ENCODE results near the gene SPATA1. TPM values are rescaled to one million over a fixed set of nuclear protein-coding genes. Genes with fewer than 3 reads are reported as not detected.

The SPATA1 gene
- total RNA-seq, 1 donor from 2014 or later, result 1.1 TPM

GRCh38 chr1:84597011-84597410 lies 90.8 kb downstream of the SPATA1 start:
- no peak for DNase-seq

GRCh38 chr1:84598418-84598817 lies 92.2 kb downstream of the SPATA1 start:
- peak; percentile 48 for DNase-seq

- DNase-seq, result peak; percentile 12
Observed at GRCh38 chr1:84598846-84599741, 92.9 kb downstream of the SPATA1 start.

GRCh38 chr1:84600796-84601195 lies 94.6 kb downstream of the SPATA1 start:
- DNase-seq, result no peak

GRCh38 chr1:84603223-84603622 lies 97.0 kb downstream of the SPATA1 start:
- DNase-seq, result no peak

GRCh38 chr1:84603941-84604830 lies 98.0 kb downstream of the SPATA1 start:
- no peak for DNase-seq

- DNase-seq, result no peak
Observed at GRCh38 chr1:84605157-84605556, 99.0 kb downstream of the SPATA1 start.

- no peak for DNase-seq
Observed at GRCh38 chr1:84606977-84607376, 100.8 kb downstream of the SPATA1 start.

- DNase-seq, result no peak
Observed at GRCh38 chr1:84611091-84611490, 104.9 kb downstream of the SPATA1 start.

- no peak for DNase-seq
Observed at GRCh38 chr1:84611796-84612195, 105.6 kb downstream of the SPATA1 start.

- no peak for DNase-seq
Observed at GRCh38 chr1:84613026-84613425, 106.8 kb downstream of the SPATA1 start.

- DNase-seq, result no peak
Observed at GRCh38 chr1:84613887-84614286, 107.7 kb downstream of the SPATA1 start.

GRCh38 chr1:84615790-84616189 lies 109.6 kb downstream of the SPATA1 start:
- DNase-seq, result no peak

Other genes with a start within 250 kb of the SPATA1 start
- gene SAMD13, start 204.7 kb upstream of the SPATA1 start, total RNA-seq, result 5.9 TPM
- 2.1 TPM for gene DNASE2B, start 107.9 kb upstream of the SPATA1 start, total RNA-seq
- 27.9 TPM for gene RPF1, start 27.1 kb upstream of the SPATA1 start, total RNA-seq
- 40.3 TPM for gene GNG5, start 195 bp downstream of the SPATA1 start, total RNA-seq
- 9.4 TPM for gene CTBS, start 68.1 kb downstream of the SPATA1 start, total RNA-seq
- gene SSX2IP, start 184.1 kb downstream of the SPATA1 start, total RNA-seq, result 22.8 TPM

Measured in tongue (tissue), 2 donors.